GM21360 (cell line): ENCODE measurements around the gene GALNT12.

Experiments
- ATAC-seq: cut with Tn5 transposase; IDR thresholded peaks from one replicate; pipeline ENCODE4 v1.9.1; 2021; ENCODE audit warnings: mild to moderate bottlenecking, moderate library complexity; ENCODE audit not compliant: unreplicated experiment

The GALNT12 gene

DNA sequence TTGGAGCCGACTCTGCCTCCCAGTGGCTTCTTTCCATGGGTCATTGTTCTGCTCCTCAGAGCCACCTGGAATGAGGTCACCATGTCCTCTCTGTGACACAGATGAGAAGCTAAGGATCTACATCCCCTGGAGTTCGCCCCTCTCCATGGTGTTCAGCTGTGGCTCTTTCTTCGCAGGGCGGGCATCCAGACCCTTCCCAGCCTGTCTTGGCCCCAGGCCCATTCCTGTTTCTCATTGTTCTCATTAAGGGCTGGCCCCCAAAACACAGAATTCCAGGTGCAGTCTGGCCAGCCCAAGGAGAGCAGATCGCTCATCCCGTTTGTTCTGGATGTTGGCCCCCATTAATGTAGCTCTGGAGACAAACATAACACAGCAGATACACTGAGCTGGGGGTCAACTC lies 69.8 kb downstream of the GALNT12 start:
- ATAC-seq = no peak

DNA sequence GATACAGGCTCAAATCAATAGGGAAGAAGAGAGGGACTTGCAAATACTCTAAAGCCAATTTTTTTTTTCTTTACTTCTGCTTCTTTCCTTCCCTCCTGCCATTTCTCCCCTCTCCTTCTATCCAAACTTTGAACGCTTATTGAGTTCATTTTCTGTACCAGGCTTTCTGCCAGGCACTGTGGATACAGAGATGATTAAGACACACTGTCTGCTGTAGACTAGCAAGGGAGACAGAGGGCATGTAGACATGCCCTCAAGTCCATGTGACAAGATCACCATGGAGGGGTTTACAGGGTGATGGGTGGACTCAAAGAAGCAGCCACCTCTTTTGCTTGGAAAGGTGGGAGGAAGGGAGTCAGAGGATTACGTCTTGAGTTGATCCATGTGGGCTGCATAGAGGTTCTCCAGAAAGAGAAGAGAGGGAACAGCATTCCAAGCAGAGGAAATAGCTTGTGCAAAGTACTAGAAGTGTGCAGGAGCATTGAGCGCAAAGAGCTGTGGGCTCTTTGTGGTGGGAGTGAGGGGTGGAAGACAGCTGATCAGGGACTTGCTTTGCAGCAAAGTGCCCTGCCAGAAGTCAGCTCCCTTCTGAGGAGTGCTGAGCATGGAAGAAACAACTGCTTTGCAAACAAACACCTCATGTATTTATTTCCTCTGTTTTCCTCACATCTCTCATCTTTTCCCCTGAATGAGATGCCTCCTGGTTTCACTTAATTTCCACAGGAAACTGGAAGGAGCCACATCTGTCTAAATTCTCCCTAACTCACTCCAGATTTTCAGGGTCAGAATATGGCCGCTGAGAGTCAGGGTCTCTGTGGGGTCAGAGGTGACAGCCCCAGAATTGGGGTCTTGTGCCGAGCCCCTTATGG lies 71.9 kb downstream of the GALNT12 start:
- no peak for ATAC-seq

DNA sequence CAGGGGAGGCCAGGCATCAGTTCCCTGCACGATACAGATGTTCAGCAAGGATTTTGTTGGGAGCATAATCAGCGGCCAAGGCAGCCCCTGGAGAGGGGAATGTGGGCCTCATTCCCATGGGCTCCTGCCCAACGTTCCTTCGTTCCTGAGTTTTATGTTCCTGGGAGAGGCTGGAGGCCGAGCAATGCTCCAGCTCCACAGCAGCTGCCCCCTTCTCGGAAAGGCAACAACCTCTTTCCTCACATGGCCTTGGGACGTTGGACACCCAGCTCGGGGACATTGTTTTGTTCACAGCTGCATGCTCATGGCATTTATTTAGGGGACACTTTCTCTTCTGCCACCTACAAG lies 72.5 kb downstream of the GALNT12 start:
- ATAC-seq = no peak

DNA sequence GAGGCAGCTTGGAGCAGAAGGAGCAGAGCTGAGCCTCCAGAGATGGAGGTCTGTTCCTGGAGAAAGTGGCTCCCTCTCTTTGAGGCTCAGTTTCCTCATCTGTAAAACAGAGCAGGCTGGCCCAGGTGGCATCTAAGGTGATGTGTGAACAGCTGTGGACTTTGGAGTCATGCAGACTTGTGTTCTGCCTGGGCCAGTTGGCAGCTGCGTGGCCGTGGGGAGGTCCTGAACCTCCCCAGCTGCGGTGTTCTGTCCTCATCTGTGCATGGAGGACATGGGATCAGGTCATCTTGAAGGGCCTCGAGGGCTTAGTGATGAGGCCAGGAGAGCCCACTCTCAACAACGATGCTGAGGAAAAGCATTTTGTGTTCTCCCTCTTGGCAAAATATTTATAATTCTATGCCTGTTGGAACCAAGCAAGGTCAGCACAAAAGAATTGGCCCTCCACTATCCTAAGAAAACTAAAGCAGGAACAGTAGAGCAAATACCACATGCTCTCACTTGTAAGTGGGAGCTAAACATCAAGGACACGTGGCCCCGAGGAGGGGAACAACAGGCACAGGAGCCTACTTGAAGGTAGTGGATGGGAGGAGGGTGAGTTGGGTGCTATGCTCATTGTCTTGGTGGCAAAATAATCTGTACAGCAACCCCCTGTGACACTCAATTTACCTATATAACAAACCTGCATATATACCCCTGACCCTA lies 73.0 kb downstream of the GALNT12 start:
- ATAC-seq = no peak

DNA sequence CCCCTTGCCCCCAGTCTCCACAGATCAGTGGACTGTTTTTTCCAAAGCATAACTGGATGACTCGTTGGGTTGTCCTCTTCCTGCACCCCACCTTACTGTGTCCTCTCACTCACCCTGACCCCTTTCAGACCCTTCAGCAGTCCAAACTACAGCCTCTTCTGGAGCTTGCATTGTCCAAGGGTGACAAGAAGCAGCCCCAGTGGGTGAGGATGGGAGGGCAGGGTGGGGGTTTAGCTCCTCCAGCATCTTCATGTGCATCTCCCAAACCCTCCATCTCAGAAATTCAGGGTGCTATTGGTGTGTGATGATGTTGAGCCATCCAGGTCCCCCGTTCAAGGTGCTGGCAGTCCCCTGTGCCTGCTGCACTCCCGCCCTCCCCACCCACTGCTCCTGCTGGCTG lies 73.9 kb downstream of the GALNT12 start:
- no peak for ATAC-seq

DNA sequence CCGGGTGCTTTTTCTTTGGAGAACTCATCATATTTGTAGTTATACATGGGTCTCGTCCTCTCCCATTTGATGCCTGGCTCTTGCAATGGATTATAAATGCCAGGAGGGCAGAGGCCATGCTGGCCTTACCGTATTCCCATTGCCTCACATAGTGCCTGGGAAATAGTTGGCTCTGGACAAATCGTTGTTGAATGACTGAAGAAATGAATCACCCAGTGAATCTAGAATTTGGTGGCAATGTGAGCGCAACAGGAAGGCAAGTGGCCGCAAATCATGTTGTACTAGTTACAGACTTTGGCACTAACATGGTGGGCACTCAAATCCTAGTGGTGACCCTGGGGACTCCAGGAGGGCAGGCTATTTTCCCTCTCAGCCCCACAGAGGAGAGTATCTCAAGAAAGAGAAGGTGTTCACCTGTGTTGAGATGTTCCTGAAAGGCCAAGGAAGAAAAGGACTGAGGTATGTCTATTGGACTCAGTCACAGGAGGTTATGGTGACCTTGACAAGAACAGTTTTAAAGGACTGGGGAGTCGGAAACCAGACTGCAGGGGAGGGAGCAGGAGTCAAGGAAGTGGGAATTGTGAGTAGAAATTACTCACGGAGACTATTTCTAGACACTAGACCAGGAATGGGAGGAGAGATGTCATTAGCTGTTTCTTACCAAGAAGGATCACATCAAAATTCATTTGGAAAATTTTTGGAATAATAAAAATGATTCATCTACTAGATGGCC lies 74.5 kb downstream of the GALNT12 start:
- ATAC-seq = no peak

DNA sequence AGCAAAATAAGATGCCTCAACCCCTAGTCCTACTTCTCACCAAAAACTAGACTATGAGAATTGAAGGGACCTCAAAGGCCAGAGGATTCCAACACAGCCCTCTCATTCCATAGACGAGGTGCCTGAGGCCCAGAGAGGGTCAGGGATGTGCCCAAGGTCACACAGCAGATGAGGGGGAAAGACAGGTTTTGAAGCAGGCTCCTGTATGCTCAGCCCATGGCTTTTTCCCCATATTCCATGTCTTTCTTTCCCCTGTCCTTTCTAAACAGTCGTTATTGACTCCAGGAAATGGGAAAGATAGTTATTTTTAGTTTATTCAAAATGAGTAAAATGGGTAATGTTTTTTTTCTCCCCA lies 75.1 kb downstream of the GALNT12 start:
- ATAC-seq = no peak

DNA sequence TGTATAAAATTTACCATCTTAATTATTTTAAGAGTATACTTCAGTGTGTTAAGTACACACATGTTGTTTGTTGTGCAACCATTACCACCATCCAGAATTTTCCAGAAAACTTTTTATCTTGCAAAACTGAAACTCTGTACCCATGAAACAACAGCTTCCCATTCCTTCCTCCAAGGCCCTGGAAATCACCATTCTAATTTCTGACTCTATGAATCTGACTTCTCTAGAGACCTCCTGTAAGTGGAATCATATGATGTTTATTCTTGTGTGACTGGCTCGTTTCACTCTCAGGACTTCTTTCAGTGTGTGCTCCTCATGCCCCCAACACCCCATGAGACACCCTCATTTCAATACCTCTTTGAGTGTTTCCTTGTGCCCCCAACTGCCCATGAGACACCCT lies 75.8 kb downstream of the GALNT12 start:
- ATAC-seq = no peak

DNA sequence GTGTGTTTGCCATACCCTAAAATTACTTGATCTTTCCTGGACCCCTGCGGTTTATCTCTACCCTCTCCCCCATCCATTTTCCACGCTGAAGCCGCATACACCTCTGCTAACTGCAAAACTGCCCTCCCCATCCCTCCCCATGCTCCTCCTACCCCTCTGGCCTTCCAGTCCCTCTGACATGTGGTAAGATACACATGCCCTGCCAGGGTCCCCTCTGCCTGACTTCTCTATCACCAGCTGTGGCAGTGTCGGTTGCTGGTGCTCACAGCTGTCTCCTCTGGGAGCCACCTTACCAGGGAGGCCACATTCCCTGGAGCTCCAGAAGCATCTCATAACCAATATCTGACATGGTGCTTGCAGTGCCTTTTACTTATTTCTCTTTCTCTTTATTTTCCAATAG lies 77.4 kb downstream of the GALNT12 start:
- ATAC-seq = no peak

DNA sequence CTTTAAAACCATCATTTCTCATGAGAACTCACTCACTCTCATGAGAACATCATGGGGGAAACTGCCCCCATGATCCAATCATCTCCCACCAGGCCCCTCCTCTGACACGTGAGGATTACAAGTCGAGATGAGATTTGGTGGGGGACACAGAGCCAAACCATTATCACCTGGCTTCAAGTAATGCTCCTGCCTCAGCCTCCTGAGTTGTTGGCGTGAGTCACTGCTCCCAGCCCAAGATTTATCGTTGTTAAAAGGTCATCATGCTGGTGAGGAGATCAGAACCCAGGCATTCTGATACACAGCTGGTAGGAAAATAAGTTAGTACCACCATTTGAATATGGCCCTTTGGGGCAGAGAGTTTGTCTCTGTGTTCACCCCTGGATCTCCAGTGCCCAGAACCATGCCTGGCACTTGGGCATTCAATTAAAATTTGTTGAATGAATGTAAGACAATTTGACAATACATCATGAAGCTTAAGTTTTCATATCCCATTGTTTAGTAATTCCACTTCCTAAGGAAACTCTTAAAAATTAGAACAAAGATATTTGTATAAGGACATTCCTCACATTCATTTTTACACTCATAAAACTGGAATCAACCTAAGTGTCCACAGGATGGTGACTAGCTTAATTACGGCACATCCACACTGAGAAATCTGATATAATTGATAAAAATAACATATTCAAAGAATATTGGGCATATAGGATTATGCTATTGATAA lies 78.3 kb downstream of the GALNT12 start:
- ATAC-seq = no peak

DNA sequence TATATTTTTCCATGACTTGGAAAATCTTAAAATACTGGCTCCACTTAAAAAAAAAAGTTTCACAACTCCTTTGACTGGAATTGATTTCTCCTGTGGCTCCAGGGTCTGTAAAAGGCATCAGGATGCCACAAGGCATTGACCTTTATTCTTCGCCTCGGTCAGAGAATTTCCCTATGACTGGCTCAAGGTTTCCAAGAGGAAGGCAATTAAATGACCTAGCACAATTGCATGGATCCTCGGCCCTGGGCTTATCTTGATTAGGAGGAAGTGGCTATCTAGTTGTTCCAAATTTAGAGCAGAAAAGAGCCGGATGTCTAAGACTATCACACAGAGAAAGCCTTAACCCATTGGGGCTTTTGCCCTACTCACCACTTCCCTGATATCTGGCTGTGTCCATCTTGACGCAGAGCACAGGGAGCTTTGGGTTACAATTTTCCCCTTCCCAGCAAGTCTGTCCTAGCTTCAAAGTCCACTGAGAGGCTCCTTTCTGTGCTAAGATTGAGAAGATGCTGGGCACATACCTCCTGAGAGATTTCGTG lies 79.3 kb downstream of the GALNT12 start:
- ATAC-seq = no peak

DNA sequence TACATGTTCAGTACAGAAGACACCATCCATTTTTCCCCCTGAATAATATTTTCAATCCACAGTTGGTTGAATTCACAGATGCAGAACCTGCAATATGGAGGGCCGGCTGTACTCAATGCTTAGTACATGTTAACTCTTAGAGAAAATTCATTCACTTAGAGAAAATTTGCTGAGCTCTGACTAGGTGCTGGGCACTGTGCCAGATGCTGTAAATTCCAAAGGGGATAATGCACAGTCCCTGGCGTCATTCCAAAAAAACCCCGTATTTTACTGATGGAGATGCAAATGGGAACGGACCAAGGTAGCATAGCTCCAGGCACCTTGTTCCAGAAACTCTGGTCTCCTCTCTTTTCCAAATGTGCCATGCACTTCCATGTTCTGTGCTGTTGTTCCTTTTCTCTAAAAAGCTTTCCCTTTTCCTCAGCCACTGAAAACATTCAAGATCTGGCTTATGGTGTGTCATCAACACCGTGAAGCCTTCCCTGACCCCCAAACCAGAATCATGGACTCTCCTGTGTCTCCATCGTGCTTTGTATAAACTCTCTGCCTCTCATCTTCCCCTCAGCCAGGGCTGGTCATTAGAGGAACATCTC lies 80.5 kb downstream of the GALNT12 start:
- no peak for ATAC-seq

DNA sequence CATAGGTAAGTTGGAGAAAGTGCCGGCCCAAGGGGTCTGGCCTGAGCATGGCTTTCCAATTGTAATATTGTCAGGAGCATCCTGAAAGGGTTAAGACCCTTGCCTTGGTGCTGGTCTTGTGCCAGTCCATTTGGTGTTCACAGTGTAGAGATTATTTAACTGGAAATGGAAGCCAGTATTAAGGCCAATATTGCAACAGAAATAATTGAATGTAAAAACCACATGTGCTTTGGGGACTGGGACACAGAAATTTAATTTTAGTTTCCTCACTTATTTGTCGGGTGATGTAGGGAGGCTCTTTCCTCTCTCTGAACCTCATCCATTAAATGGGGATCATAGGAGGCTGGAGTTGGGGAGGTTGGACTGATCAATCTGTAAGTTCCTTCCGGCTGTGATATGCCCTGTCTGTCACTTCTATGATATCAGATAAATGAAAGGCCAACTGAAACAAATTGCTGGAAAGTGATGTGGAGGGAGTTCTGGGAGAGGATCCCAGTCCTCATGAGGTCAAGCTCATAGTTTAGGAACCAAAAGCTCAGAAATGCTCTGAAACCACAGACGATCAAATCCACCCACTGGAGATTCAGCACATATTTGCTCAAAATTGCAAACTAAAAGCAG lies 81.4 kb downstream of the GALNT12 start:
- ATAC-seq = no peak

DNA sequence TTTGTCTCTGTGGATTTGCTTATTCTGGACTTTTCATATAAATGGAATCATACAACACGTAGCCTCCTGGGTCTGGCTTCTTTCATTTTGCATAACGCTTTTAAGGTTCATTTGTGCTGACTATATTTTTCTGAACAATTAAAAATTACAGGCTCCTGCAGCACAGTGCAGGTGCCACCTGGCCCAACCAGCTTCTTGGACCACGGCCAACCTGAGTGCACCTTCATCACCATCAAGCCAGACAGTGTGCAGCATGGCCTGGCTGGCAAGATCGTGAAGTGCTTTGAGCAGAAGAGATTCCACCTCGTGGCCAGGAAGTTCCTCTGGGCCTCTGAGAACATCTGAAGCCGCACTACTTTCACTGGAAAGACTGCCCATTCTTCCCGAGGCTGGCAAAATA lies 82.8 kb downstream of the GALNT12 start:
- ATAC-seq = no peak

DNA sequence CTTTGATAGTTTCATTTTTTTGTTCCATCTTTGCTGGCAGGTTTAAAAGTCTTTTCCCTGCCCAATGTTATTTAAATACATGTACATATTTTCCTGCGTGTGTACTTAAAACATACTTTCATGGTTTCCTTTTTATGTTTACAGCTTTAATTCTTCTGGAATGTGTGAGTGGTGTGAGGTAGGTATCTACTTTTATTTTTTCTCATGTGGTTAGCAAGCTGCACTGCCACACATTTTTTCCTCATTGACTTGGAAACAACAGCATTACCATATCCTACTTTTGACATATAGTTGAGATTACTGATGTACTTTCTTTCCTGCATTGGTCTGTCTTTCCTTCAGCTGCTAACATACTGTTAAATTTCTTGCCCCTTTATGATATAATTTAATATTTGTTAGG lies 84.8 kb downstream of the GALNT12 start:
- ATAC-seq = no peak

DNA sequence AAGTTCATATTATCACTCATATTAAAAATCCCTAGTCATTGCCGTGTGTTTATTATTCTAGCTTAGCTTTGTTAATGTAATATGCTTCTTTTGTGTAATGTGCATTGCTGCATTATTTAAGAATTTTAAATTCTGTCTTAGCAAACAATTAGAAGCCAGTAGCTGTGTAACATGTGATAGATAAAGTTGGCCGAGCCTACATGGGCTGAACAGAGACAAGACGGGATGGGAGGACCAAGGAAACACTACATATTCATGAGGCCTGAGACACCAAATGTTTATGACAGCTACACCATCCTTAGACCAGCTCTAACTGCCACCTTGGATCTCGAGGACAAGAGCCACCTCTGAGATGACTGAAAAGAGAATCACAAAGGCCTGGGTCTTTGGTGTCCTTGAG lies 85.2 kb downstream of the GALNT12 start:
- ATAC-seq = no peak

DNA sequence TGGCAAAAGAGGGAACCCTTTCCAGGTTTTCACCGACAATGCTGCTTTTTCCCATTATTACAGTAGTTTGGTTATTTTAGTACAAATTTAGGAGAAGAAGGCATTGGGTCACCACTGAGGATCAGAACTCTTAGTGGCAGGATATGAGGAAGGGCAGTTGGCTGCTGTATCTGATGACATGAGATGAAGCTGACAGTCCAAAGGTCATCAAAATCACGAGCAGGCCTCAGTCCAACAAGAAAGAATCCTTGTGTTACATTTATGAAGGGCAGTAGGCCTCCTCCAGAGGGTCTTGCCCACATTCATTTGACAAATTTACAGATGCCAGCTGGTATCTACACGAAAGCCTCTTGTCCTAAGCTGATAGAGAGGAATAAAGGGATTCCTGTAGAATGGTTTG lies 86.7 kb downstream of the GALNT12 start:
- no peak for ATAC-seq

DNA sequence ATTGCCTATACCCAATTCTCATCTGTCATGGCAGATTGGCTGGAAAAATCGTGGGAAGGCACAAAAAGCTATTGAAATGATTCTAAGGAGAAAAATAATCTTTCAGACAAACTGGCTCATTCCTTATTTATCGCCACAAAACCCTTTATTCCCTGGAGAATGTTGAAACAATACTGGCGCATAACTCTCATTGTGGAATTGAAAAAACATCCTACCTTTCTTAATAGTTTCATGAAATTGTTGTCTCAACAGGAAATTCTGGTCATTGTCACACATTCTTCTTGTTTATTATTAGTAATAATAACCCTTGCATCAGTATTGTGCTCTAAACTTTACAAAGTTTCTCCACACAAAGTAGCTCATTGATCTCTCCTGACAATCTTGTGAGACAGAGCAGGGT lies 87.3 kb downstream of the GALNT12 start:
- ATAC-seq = no peak

DNA sequence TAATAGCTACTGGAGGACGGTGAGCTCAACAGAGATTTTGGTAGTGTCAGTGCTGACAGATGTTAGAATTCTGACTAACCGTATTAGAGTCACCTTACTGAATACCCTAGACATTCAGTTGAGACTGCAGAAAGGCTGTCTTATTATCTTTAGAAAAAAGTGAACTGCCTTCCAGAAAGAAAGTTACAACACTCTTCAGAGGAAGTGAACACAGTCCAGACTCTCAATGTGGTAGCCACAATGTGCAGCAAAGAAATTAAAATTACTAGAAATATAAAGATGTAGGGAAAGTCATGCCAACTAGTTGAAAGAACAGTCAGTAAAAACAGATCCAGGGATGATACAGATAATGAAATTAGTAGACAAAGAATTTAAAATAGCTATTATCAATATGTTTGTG lies 89.2 kb downstream of the GALNT12 start:
- ATAC-seq = no peak

DNA sequence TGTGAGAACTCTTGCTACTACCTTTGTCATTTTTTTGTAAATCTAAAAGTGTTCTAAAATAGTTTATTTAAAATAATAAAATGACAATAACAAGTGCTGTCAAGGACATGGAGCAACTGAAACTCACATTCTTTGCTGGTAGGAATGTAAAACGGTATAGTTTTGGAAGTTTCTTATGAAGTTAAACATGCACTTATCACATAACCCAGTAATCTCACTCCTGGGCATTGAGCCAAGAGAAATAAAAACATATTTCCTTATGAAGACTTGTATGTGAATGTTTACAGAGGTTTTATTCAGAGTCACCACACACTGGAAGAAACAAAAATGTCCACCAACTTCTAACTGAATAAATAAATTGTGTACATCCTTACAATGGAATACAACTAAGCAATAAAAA lies 90.3 kb downstream of the GALNT12 start:
- ATAC-seq = no peak
